SK-N-SH (cell line): ENCODE results near the gene TMEM178A. TPM values are rescaled to one million over a fixed set of nuclear protein-coding genes. Genes with fewer than 3 reads are reported as not detected.

Source experiments
- CTCF ChIA-PET: fragments of 300-600, 350-600 bp; formaldehyde crosslinking; extraction: SDS; loops from one replicate; lab custom pipeline; 2021; lab: Yijun Ruan, JAX
- POLR2A ChIA-PET: fragments of 350-600 bp; sonication (Branson Sonifier 250); formaldehyde crosslinking; extraction: SDS; loops from one replicate; lab custom pipeline; 2020; ENCODE audit warnings: antibody characterized with exemption, inconsistent platforms; lab: Yijun Ruan, JAX
- DNase-seq: peaks from one replicate; pipeline ENCODE4 v3.0.0; 2012
- H2AFZ ChIP-seq: fragments of 200-600 bp; sonication (generic); 2 replicates; pipeline ENCODE4 v1.8.1; 2016; ENCODE audit warnings: antibody characterized with exemption, mild to moderate bottlenecking, low read depth
- H3F3A ChIP-seq: fragments of 200-600 bp; sonication (generic); replicated peaks from 2 replicates; pipeline ENCODE3; 2016; ENCODE audit warnings: antibody characterized with exemption, mild to moderate bottlenecking; ENCODE audit not compliant: insufficient read depth
- H3K27ac ChIP-seq, 2 experiments: fragments of 200-500 bp in 1 of 2; fragments of 200-600 bp in 1 of 2; sonication (Bioruptor generic) in 1 of 2; sonication (generic), shearing (Covaris generic) in 1 of 2; 2 replicates each; pipeline versions ENCODE4 v1.5.1 to v1.6.1; 2014 to 2016; ENCODE audit warnings: low read depth in 2 of 2, inconsistent platforms in 1 of 2, low read length in 1 of 2, mild to moderate bottlenecking in 1 of 2, mixed read lengths in 1 of 2
- H3K27me3 ChIP-seq: fragments of 200-600 bp; sonication (generic), shearing (Covaris generic); 2 replicates; pipeline ENCODE4 v1.6.1; 2016; ENCODE audit warnings: mixed run types; ENCODE audit not compliant: insufficient read depth
- H3K36me3 ChIP-seq, 2 experiments: fragments of 200-500 bp in 1 of 2; fragments of 200-600 bp in 1 of 2; sonication (Bioruptor generic) in 1 of 2; sonication (generic) in 1 of 2; replicated peaks in 1 of 2; 2 replicates each; pipeline versions ENCODE3 to v1.5.1; 2014 to 2016; ENCODE audit warnings: low read length in 1 of 2, mild to moderate bottlenecking in 1 of 2; ENCODE audit not compliant: insufficient read depth in 2 of 2, control insufficient read depth in 1 of 2
- H3K4me1 ChIP-seq, 2 experiments: fragments of 200-500 bp in 1 of 2; fragments of 200-600 bp in 1 of 2; sonication (Bioruptor generic) in 1 of 2; sonication (generic), shearing (Covaris generic) in 1 of 2; 2 replicates each; pipeline versions ENCODE4 v1.5.1 to v1.6.1; 2014 to 2016; ENCODE audit warnings: low read depth in 1 of 2, low read length in 1 of 2, mixed run types in 1 of 2; ENCODE audit not compliant: insufficient read depth in 2 of 2, control insufficient read depth in 1 of 2
- H3K4me2 ChIP-seq: fragments of 200-600 bp; sonication (generic), shearing (Covaris generic); 2 replicates; pipeline ENCODE4 v1.6.1; 2017; ENCODE audit warnings: mixed run types
- H3K4me3 ChIP-seq, 2 experiments: fragments of 200-500 bp in 1 of 2; fragments of 200-600 bp in 1 of 2; sonication (Bioruptor generic) in 1 of 2; sonication (generic), shearing (Covaris generic) in 1 of 2; 2 replicates each; pipeline versions ENCODE4 v1.5.1 to v1.8.1; 2014 to 2016; ENCODE audit warnings: low read depth in 2 of 2, inconsistent platforms in 1 of 2, low read length in 1 of 2, mild to moderate bottlenecking in 1 of 2, mixed read lengths in 1 of 2, moderate library complexity in 1 of 2
- H3K79me2 ChIP-seq: fragments of 200-600 bp; sonication (generic); 2 replicates; pipeline ENCODE4 v1.8.1; 2017; ENCODE audit warnings: mild to moderate bottlenecking; ENCODE audit not compliant: insufficient read depth
- H3K9ac ChIP-seq: fragments of 200-600 bp; sonication (generic); 2 replicates; pipeline ENCODE4 v1.6.1; 2017; ENCODE audit warnings: mixed run types
- H3K9me2 ChIP-seq: fragments of 200-600 bp; sonication (generic); 2 replicates; pipeline ENCODE4 v1.6.1; 2017; ENCODE audit warnings: mixed run types
- H3K9me3 ChIP-seq: fragments of 200-600 bp; sonication (generic); 2 replicates; pipeline ENCODE4 v1.6.1; 2017; ENCODE audit warnings: mixed run types, mild to moderate bottlenecking, moderate library complexity
- H4K20me1 ChIP-seq: fragments of 200-600 bp; sonication (generic); 2 replicates; pipeline ENCODE4 v1.6.1; 2017; ENCODE audit warnings: mild to moderate bottlenecking, mixed run types; ENCODE audit not compliant: insufficient read depth
- CHD2 ChIP-seq: fragments of 150-350 bp; IDR thresholded peaks from 2 replicates; pipeline ENCODE4 v1.6.1; 2018; ENCODE audit warnings: low read length; ENCODE audit not compliant: partially characterized antibody
- EP300 ChIP-seq, 2 experiments: IDR thresholded peaks; 2 replicates each; pipeline versions ENCODE4 v1.4.0 to v1.6.1; 2012; ENCODE audit warnings: borderline replicate concordance in 1 of 2, low read depth in 1 of 2, low read length in 1 of 2
- EZH2phosphoT487 ChIP-seq: fragments of 200-600 bp; sonication (generic); IDR thresholded peaks from 2 replicates; pipeline ENCODE4 v1.6.1; 2017; ENCODE audit warnings: low read depth, mixed run types, mild to moderate bottlenecking, antibody characterized with exemption, moderate library complexity, borderline replicate concordance
- FOSL2 ChIP-seq: IDR thresholded peaks from 2 replicates; pipeline ENCODE4 v1.4.0; 2012; ENCODE audit warnings: low read depth, mild to moderate bottlenecking, moderate library complexity, borderline replicate concordance
- FOXJ3 ChIP-seq: sonication (generic); formaldehyde crosslinking; IDR thresholded peaks from 2 replicates; pipeline ENCODE4 v1.5.1; 2020; ENCODE audit warnings: mild to moderate bottlenecking, missing genetic modification reagents
- MXI1 ChIP-seq: IDR thresholded peaks from 2 replicates; pipeline ENCODE4 v1.6.1; 2012; ENCODE audit warnings: mild to moderate bottlenecking, low read depth, low read length, improper control_type of control experiment
- NRF1 ChIP-seq: IDR thresholded peaks from 2 replicates; pipeline ENCODE4 v1.6.1; 2012; ENCODE audit warnings: low read depth, mild to moderate bottlenecking, low read length
- SMC3 ChIP-seq: IDR thresholded peaks from 2 replicates; pipeline ENCODE4 v1.6.1; 2012; ENCODE audit warnings: low read depth, low read length, improper control_type of control experiment
- TAF1 ChIP-seq: IDR thresholded peaks from 2 replicates; pipeline ENCODE4 v1.6.1; 2012; ENCODE audit warnings: low read depth, mild to moderate bottlenecking, low read length, moderate library complexity, borderline replicate concordance
- TCF12 ChIP-seq: IDR thresholded peaks from 2 replicates; pipeline ENCODE4 v1.4.0; 2012
- WGBS: methylation state at CpG from one replicate; pipeline ENCODE4 v1.1.6; 2017; ENCODE audit warnings: low lambda C conversion rate; 5-methylcytosine and 5-hydroxymethylcytosine counted together
- polyA plus RNA-seq, 3 experiments: library from polyadenylated mRNA; depleted of rRNA; stranded (reverse); fragments of >200 nt; gene quantifications; 2 replicates each; pipeline ENCODE4 v1.2.3, GENCODE V29; 2012
- TF ChIP-seq, protein P1 (sequence below): IDR thresholded peaks from 2 replicates; pipeline ENCODE4 v1.4.0; 2012; ENCODE audit warnings: low read depth, borderline replicate concordance
- TF ChIP-seq, protein P2 (sequence below): IDR thresholded peaks from 2 replicates; pipeline ENCODE4; 2012
- TF ChIP-seq, protein P3 (sequence below): IDR thresholded peaks from 2 replicates; pipeline ENCODE4 v1.6.1; 2012; ENCODE audit warnings: mild to moderate bottlenecking, low read depth, low read length, moderate library complexity
- TF ChIP-seq, protein P4 (sequence below): IDR thresholded peaks from 2 replicates; pipeline ENCODE4 v1.4.0; 2012; ENCODE audit warnings: low read depth

TMEM178A gene
- polyA plus RNA-seq, 1 of the 3 experiments (the other 2 are of a cell fraction): 0.84 TPM

DNA sequence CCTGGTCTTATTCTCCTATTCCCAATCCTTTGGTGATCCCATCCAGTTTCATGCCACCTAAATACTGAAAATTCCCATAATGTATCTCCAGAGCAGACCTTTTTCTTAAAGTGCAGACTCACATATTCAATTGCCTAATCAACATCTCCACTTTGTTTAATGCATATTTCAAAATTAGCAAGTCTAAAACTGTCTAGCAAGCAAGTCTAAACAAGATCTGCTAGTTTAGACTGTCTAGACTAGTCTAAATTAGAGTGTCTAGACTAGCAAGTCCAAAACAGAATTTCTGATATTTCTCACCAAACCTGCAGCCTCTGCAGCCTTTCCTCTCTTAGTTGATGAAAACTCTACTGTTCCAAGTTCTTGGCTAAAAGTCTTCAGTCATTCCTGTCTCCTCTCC, 68.7 kb downstream of the TMEM178A start (continued):
- TF ChIP-seq FOXJ3 (CRISPR knock-in tag) (no peak), SMC3 (no peak), EZH2phosphoT487 (no peak)

DNA sequence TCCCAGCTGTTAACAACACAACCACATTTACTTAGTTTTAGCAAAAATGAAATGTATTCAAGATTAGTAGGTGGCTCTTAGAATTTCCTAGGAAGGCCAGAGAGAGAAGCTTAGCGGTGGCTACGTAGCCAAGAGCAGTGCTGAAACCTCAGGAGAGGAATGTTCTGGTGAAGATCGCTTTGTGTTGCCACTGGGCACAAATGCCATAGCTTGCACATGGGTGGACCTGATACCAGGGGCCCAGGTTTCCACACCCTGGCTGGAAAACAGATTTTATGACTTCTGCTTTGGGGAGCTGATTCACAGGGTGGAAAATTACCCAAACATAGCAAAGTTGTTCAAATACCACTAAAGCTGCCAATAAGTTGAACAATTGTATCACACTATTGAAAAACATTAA, 69.9 kb downstream of the TMEM178A start:
- Histone ChIP-seq H3K9ac (peak overlapping the region; percentile 69; the same call in 1 of the 2 replicates), H3K9me2 (no peaks in the 10 kb centered on the region), H3K27ac (peak overlapping the region; percentile 50 to 92), H2AFZ (no peak overlapping the region), H3K79me2 (peaks cover 35% of the 10 kb centered on the region), H3K27me3 (no peaks in the 10 kb centered on the region), H3K36me3 (peaks cover 11 to 48% of the 10 kb centered on the region in 2 experiments), H3K4me1 (peaks cover 10 to 33% of the 10 kb centered on the region in 2 experiments), H4K20me1 (no peaks in the 10 kb centered on the region), H3F3A (peaks cover 26% of the 10 kb centered on the region), H3K9me3 (no peaks in the 10 kb centered on the region), H3K4me2 (peak overlapping the region; percentile 82), H3K4me3 (no peak overlapping the region)
- TF ChIP-seq, protein P1, sequence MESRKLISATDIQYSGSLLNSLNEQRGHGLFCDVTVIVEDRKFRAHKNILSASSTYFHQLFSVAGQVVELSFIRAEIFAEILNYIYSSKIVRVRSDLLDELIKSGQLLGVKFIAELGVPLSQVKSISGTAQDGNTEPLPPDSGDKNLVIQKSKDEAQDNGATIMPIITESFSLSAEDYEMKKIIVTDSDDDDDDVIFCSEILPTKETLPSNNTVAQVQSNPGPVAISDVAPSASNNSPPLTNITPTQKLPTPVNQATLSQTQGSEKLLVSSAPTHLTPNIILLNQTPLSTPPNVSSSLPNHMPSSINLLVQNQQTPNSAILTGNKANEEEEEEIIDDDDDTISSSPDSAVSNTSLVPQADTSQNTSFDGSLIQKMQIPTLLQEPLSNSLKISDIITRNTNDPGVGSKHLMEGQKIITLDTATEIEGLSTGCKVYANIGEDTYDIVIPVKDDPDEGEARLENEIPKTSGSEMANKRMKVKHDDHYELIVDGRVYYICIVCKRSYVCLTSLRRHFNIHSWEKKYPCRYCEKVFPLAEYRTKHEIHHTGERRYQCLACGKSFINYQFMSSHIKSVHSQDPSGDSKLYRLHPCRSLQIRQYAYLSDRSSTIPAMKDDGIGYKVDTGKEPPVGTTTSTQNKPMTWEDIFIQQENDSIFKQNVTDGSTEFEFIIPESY: no peak
- TF ChIP-seq TCF12 (no peak), EP300 (IDR thresholded peaks at IDR 0.05; ENCODE audit: borderline replicate concordance in 1 of 2, low read depth in 1 of 2, low read length in 1 of 2) (no peak), FOSL2 (no peak), TAF1 (no peak), NRF1 (no peak), MXI1 (no peak), CHD2 (no peak)
- TF ChIP-seq, protein P2, sequence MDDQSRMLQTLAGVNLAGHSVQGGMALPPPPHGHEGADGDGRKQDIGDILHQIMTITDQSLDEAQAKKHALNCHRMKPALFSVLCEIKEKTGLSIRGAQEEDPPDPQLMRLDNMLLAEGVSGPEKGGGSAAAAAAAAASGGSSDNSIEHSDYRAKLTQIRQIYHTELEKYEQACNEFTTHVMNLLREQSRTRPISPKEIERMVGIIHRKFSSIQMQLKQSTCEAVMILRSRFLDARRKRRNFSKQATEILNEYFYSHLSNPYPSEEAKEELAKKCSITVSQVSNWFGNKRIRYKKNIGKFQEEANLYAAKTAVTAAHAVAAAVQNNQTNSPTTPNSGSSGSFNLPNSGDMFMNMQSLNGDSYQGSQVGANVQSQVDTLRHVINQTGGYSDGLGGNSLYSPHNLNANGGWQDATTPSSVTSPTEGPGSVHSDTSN: no peak
- TF ChIP-seq, protein P3, sequence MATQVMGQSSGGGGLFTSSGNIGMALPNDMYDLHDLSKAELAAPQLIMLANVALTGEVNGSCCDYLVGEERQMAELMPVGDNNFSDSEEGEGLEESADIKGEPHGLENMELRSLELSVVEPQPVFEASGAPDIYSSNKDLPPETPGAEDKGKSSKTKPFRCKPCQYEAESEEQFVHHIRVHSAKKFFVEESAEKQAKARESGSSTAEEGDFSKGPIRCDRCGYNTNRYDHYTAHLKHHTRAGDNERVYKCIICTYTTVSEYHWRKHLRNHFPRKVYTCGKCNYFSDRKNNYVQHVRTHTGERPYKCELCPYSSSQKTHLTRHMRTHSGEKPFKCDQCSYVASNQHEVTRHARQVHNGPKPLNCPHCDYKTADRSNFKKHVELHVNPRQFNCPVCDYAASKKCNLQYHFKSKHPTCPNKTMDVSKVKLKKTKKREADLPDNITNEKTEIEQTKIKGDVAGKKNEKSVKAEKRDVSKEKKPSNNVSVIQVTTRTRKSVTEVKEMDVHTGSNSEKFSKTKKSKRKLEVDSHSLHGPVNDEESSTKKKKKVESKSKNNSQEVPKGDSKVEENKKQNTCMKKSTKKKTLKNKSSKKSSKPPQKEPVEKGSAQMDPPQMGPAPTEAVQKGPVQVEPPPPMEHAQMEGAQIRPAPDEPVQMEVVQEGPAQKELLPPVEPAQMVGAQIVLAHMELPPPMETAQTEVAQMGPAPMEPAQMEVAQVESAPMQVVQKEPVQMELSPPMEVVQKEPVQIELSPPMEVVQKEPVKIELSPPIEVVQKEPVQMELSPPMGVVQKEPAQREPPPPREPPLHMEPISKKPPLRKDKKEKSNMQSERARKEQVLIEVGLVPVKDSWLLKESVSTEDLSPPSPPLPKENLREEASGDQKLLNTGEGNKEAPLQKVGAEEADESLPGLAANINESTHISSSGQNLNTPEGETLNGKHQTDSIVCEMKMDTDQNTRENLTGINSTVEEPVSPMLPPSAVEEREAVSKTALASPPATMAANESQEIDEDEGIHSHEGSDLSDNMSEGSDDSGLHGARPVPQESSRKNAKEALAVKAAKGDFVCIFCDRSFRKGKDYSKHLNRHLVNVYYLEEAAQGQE: no peak
- TF ChIP-seq, protein P4, sequence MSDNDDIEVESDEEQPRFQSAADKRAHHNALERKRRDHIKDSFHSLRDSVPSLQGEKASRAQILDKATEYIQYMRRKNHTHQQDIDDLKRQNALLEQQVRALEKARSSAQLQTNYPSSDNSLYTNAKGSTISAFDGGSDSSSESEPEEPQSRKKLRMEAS: no peak
- CTCF ChIA-PET: interaction anchor here (1.3 kb wide), 1 partner anchor 356 kb away, joined by 4 read pairs; no protein-coding TSS in a partner anchor
- DNase-seq: no peak
- POLR2A ChIA-PET: no interaction called here
- WGBS: 100% methylated on average over 3 of the region's 3 CpGs
